HG03520 (cell line): Measurements from ENCODE around the gene NRTN.
"Not testable (repeated sequence)": the region's sequence is repeated elsewhere in the genome, so short reads cannot be mapped to it uniquely, and the experiment has no call there.

ENCODE experiments used
- ATAC-seq: cut with Tn5 transposase; IDR thresholded peaks from one replicate; pipeline ENCODE4 v1.9.1; 2021; ENCODE audit warnings: mild to moderate bottlenecking, moderate library complexity; ENCODE audit not compliant: unreplicated experiment

The NRTN gene

GRCh38 chr19:5864725-5865486 lies 60.0 kb downstream of the NRTN start:
- ATAC-seq, result no peak

- no peak for ATAC-seq
Observed at GRCh38 chr19:5865772-5866171, 60.9 kb downstream of the NRTN start.

- ATAC-seq, result no peak
Observed at GRCh38 chr19:5867201-5868136, 62.6 kb downstream of the NRTN start.

DNA sequence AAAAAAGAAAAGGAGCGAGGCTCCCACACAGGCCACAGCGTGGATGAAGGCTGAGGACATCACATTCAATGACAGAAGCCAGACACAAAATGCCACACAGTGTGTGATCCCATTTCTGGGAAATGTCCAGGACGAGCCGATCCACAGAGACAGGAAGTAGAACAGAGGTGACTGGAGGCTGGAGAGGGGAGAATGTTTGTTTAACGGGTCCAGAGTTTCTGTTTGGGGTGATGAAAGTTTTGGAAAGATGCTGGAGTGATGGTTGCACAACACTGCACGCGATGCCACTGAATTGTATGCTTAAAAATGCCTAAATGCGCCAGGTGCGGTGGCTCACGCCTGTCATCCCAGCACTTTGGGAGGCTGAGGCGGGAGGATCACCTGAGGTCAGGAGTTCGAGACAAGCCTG lies 66.1 kb downstream of the NRTN start:
- no peak for ATAC-seq

DNA sequence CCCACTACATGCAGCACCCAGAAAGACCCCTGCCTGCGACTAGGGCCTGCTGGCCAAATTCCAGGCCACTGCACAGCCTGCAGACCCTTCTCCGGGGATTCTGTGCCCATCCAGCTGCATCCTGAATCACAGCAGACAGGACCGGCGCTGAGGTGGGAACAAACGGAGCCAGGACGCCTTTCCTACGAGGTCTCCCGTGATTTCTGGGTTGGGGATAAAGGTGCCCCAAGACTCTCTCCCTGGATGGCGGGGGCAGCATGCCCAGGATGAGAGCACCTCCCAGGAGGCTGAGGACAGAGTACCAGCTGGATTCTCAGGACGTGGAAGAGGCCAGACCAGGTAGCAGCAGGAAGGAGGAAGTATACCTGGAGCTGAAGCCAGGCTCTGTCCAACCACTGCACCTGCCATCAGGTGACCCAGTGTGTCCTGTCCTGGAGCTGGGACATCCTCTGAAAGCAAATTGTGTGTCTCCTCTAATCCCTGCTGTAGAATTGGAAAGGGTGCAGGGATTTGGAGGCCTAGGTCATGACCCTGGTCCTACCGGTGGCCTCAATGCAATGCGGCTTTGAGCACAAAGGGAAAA lies 68.8 kb downstream of the NRTN start:
- no peak for ATAC-seq

DNA sequence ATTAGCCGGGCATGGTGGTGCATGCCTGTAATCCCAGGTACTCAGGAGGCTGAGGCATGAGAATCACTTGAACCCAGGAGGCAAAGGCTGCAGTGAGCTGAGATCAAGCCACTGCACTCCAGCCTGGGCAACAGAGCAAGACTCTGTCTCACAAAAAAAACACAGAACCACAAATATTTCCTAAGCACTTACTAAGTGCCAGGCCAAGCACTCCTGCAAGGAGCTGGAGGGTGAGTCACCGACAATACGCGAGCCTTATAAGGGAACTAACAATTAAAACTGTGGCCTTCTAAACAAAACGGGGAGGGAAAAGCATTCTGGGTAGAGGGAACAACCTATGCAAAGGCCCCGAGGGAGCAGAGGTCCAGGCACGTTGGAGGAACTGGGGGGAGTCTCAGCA lies 69.6 kb downstream of the NRTN start:
- not testable (repeated sequence) for ATAC-seq

DNA sequence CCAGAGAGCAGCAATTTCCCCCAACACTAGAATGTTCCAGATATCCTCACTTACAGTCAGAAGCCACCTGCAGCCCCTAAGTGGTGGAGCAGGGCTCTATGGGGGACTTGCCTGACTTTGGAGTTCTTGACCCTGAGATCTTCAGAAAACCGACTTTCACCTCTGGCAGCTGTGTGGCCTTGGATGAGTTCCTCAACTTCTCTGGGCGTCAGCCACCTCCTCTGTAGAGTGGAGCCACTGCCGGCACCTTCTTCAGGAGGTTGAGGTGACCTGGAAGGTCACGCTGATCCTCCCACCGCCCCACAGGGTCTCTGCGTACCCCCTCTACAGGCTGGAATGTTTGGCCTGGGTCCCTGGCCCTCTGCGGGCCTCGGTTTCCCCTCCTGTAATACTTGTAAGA lies 72.6 kb downstream of the NRTN start:
- ATAC-seq, result no peak

- no peak for ATAC-seq
Observed at GRCh38 chr19:5877882-5878281, 73.0 kb downstream of the NRTN start.
